GM12891 (cell line): ENCODE measurements around the gene MXI1.

ENCODE experiments used
- PAX5 ChIP-seq: IDR thresholded peaks from 2 replicates; pipeline ENCODE4 v1.6.1; 2011; ENCODE audit warnings: low read length, moderate library complexity, mild to moderate bottlenecking; ENCODE audit not compliant: insufficient read depth, severe bottlenecking
- POLR2AphosphoS5 ChIP-seq: IDR thresholded peaks from 2 replicates; pipeline ENCODE4 v1.6.1; 2011; ENCODE audit warnings: low read depth, low read length, control low read depth

GRCh38 chr10:110209454-110209925, 2.1 kb downstream of the MXI1 start:
- TF ChIP-seq POLR2AphosphoS5 (no peak), PAX5 (no peak)
